Type B pancreatic cell (in vitro differentiated cells): ENCODE measurements around the gene MRPL37. TPM values are rescaled to one million over a fixed set of nuclear protein-coding genes. Genes with fewer than 3 reads are reported as not detected.
A peak's percentile ranks its signal among the peaks of the same experiment; 100 is the strongest.

ENCODE experiments used
- DNase-seq: peaks from one replicate; pipeline ENCODE4 v3.0.0; 2021; ENCODE audit warnings: mixed read lengths; ENCODE audit not compliant: unreplicated experiment; ENCODE audit errors: extremely low spot score
- H3K27ac Mint-ChIP-seq: 2 replicates; pipeline ENCODE4 v1.8.0; 2021; ENCODE audit warnings: mild to moderate bottlenecking, mixed read lengths
- H3K27me3 Mint-ChIP-seq: 2 replicates; pipeline ENCODE4 v1.8.0; 2021; ENCODE audit warnings: mixed read lengths
- H3K36me3 Mint-ChIP-seq: 2 replicates; pipeline ENCODE4 v1.8.0; 2021; ENCODE audit warnings: mixed read lengths
- H3K4me1 Mint-ChIP-seq: one replicate; pipeline ENCODE4 v1.8.0; 2021; ENCODE audit warnings: mixed read lengths; ENCODE audit not compliant: unreplicated experiment
- H3K4me3 Mint-ChIP-seq: 2 replicates; pipeline ENCODE4 v1.8.0; 2021; ENCODE audit warnings: mild to moderate bottlenecking, mixed read lengths
- H3K9me3 Mint-ChIP-seq: 2 replicates; pipeline ENCODE4 v1.8.0; 2021; ENCODE audit warnings: mixed read lengths
- CTCF ChIP-seq: fragments of 200-600 bp; sonication (generic); conservative IDR thresholded peaks from 2 replicates; pipeline ENCODE4 v1.5.0; 2021; ENCODE audit warnings: antibody characterized with exemption, mild to moderate bottlenecking
- total RNA-seq: library from RNA; stranded (reverse); gene quantifications from 2 replicates; pipeline ENCODE4 v1.2.1, GENCODE V29; 2021; ENCODE audit warnings: low replicate concordance

The MRPL37 gene
- total RNA-seq, 1 donor from 2014 or later = 78.4 TPM

- H3K9me3 Mint-ChIP-seq = no peaks in the 10 kb centered on the region
- peaks cover 4% of the 10 kb centered on the region for H3K36me3 Mint-ChIP-seq
- H3K4me3 Mint-ChIP-seq = no peak overlapping the region
- peak overlapping the region; percentile 26 for H3K27ac Mint-ChIP-seq
- H3K27me3 Mint-ChIP-seq = no peaks in the 10 kb centered on the region
- DNase-seq = no peak
- peaks cover 33% of the 10 kb centered on the region for H3K4me1 Mint-ChIP-seq
- no peak for TF ChIP-seq CTCF
These were observed 63.7 kb downstream of the MRPL37 start for GRCh38 chr1:54263601-54264226.

- H3K4me3 Mint-ChIP-seq = no peak overlapping the region
- no peak for TF ChIP-seq CTCF
- H3K4me1 Mint-ChIP-seq = peaks cover 39% of the 10 kb centered on the region
- DNase-seq = no peak
- no peaks in the 10 kb centered on the region for H3K9me3 Mint-ChIP-seq
- H3K27ac Mint-ChIP-seq = no peak overlapping the region
- H3K36me3 Mint-ChIP-seq = peaks cover 4% of the 10 kb centered on the region
- no peaks in the 10 kb centered on the region for H3K27me3 Mint-ChIP-seq
These were observed 65.2 kb downstream of the MRPL37 start for GRCh38 chr1:54265126-54265525.

GRCh38 chr1:54265659-54266058, 65.7 kb downstream of the MRPL37 start:
- no peak for DNase-seq
- no peak overlapping the region for H3K4me3 Mint-ChIP-seq
- no peak for TF ChIP-seq CTCF
- peaks cover 39% of the 10 kb centered on the region for H3K4me1 Mint-ChIP-seq
- no peaks in the 10 kb centered on the region for H3K9me3 Mint-ChIP-seq
- peaks cover 4% of the 10 kb centered on the region for H3K36me3 Mint-ChIP-seq
- no peaks in the 10 kb centered on the region for H3K27me3 Mint-ChIP-seq
- H3K27ac Mint-ChIP-seq = no peak overlapping the region

GRCh38 chr1:54266195-54266594, 66.2 kb downstream of the MRPL37 start:
- TF ChIP-seq CTCF = no peak
- H3K27me3 Mint-ChIP-seq = no peaks in the 10 kb centered on the region
- H3K4me3 Mint-ChIP-seq = no peak overlapping the region
- no peaks in the 10 kb centered on the region for H3K9me3 Mint-ChIP-seq
- no peak overlapping the region for H3K27ac Mint-ChIP-seq
- peaks cover 2% of the 10 kb centered on the region for H3K36me3 Mint-ChIP-seq
- DNase-seq = no peak
- peaks cover 37% of the 10 kb centered on the region for H3K4me1 Mint-ChIP-seq

- DNase-seq = no peak
- Mint-ChIP-seq H3K27ac (peak overlapping the region; percentile 61), H3K36me3 (no peaks in the 10 kb centered on the region), H3K4me1 (peaks cover 32% of the 10 kb centered on the region), H3K27me3 (no peaks in the 10 kb centered on the region), H3K9me3 (no peaks in the 10 kb centered on the region), H3K4me3 (no peak overlapping the region)
- no peak for TF ChIP-seq CTCF
These were observed 66.9 kb downstream of the MRPL37 start for GRCh38 chr1:54266908-54267307.

Other genes with a start within 250 kb of the MRPL37 start
- 1.3 and 1.5 TPM in 2 replicates for gene LDLRAD1, start 182.0 kb upstream of the MRPL37 start, total RNA-seq
- 283 and 390 TPM in 2 replicates for gene TMEM59, start 147.0 kb upstream of the MRPL37 start, total RNA-seq
- gene TCEANC2, start 146.6 kb upstream of the MRPL37 start, total RNA-seq = 5.5 and 7.6 TPM in 2 replicates
- gene CDCP2, start 47.2 kb upstream of the MRPL37 start, total RNA-seq = not detected in 2 replicates
- gene CYB5RL, start 137 bp upstream of the MRPL37 start, total RNA-seq = 10.3 and 10.9 TPM in 2 replicates
- gene SSBP3, start 206.2 kb downstream of the MRPL37 start, total RNA-seq = 69.5 and 129 TPM in 2 replicates